ENCODE results near the gene NAA35.

Gene NAA35

DNA sequence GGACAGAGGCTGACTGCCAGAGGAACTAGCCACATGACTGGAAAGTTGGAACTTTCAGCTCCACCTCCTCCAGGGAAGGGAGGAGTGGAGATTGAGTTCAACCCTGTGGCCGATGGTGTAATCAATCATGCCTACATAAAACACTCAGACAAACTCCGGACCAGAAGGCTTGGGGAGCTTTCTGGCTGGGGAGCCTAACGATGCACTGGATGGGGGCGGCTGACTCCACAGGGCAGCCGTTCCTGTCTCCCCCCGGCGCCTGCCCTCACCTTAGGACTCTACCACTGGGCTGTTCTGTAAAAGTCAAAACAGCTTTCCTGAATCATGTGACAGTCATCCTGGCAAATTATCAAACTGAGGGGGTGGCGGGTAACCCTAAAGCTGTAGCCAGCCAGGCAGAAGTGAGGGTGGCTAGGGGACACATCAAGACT, 100.4 kb downstream of the NAA35 start:
- H2AK5ac ChIP-seq (ENCODE audit: low read length), result no peak overlapping the region
- no peak overlapping the region for H3K23ac ChIP-seq (ENCODE audit: low read length)

DNA sequence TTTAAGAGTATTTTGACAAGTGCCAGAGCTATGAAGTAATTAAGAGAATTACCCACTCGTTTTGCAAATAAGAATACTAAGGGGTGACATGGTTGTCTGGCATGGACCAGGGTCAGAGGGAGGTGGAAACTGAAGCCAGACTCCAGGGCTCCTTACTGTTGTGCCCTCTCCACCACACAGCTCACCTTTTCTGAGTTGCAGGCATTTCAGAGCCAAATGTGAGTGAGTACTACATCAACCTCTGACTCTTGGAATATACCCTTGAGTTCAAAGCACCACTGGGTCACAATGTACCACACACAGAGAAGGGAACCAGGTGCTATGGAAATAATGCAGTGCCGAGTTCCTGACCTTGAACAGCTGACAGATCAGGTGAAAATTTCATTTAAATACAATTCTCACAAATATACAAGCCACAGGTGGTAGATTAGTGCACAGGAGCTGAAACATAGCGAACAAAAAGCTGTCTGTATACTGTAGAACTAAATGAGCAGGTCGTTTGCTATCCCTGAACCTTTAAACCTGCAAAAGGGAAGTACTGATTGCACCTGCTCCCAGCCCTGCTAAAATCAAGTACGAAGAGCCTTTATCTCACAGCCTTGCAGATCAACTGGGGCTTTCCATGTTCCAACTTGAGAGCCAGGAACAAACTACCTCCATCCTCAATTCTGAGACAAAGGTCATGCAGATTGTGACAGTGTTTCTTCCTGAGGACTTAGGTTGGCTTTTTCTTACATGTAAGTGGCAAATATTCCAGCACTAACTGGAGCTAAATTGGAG, 101.4 kb downstream of the NAA35 start:
- Histone ChIP-seq H3K4me2 (ENCODE audit: low read length) (no peak overlapping the region), H3K27me3 (ENCODE audit: insufficient read depth, low read length) (no peaks in the 10 kb centered on the region), H3K23ac (ENCODE audit: low read length) (no peak overlapping the region), H3K4me3 (ENCODE audit: low read depth, low read length) (no peak overlapping the region), H3K4me1 (ENCODE audit: control insufficient read depth in 1 of 2, insufficient read depth in 2 of 2, low read length in 2 of 2) (no peaks in the 10 kb centered on the region), H2AFZ (ENCODE audit: insufficient read depth, low read length, poor library complexity) (no peak overlapping the region), H3K79me2 (ENCODE audit: control insufficient read depth, insufficient read depth, low read length, poor library complexity) (no peaks in the 10 kb centered on the region), H3K79me1 (ENCODE audit: low read length) (no peaks in the 10 kb centered on the region), H3K18ac (ENCODE audit: low read length) (no peak overlapping the region), H2AK5ac (ENCODE audit: low read length) (no peak overlapping the region), H4K91ac (ENCODE audit: low read depth, low read length) (no peak overlapping the region), H2BK120ac (ENCODE audit: insufficient read depth, low read length, poor library complexity) (no peak overlapping the region), H3K36me3 (ENCODE audit: control insufficient read depth in 1 of 2, insufficient read depth in 2 of 2, low read length in 2 of 2) (peaks cover 0 to 3% of the 10 kb centered on the region in 2 experiments), H2BK5ac (ENCODE audit: low read depth, low read length, poor library complexity) (no peak overlapping the region), H3K27ac (ENCODE audit: low read depth, low read length) (no peak overlapping the region), H3K4ac (ENCODE audit: low read depth, low read length) (no peak overlapping the region), H3K9ac (ENCODE audit: low read length) (no peak overlapping the region), H4K12ac (ENCODE audit: low read depth, low read length) (no peak overlapping the region), H2BK12ac (ENCODE audit: low read length) (no peak overlapping the region), H4K8ac (ENCODE audit: low read depth, low read length) (no peak overlapping the region), H3K9me3 (ENCODE audit: insufficient read depth, low read depth, low read length) (no peaks in the 10 kb centered on the region), H3K14ac (ENCODE audit: low read length) (no peak overlapping the region)
- DNase-seq, result no peak
- no CpG with 5 or more reads among the region's 5 CpGs for WGBS (ENCODE audit: extremely low coverage, insufficient coverage, insufficient read length)

More for the DNA sequence above, 100.4 kb downstream of the NAA35 start:
- Histone ChIP-seq H3K79me1 (ENCODE audit: low read length) (no peaks in the 10 kb centered on the region), H4K8ac (ENCODE audit: low read depth, low read length) (no peak overlapping the region), H3K14ac (ENCODE audit: low read length) (no peak overlapping the region), H3K27ac (ENCODE audit: low read depth, low read length) (no peak overlapping the region), H3K27me3 (ENCODE audit: insufficient read depth, low read length) (no peaks in the 10 kb centered on the region), H3K4me3 (ENCODE audit: low read depth, low read length) (no peak overlapping the region), H3K36me3 (ENCODE audit: control insufficient read depth in 1 of 2, insufficient read depth in 2 of 2, low read length in 2 of 2) (peaks cover 0 to 3% of the 10 kb centered on the region in 2 experiments), H3K18ac (ENCODE audit: low read length) (no peak overlapping the region), H3K79me2 (ENCODE audit: control insufficient read depth, insufficient read depth, low read length, poor library complexity) (no peaks in the 10 kb centered on the region), H3K4me2 (ENCODE audit: low read length) (no peak overlapping the region), H3K4ac (ENCODE audit: low read depth, low read length) (no peak overlapping the region), H4K91ac (ENCODE audit: low read depth, low read length) (no peak overlapping the region), H3K9ac (ENCODE audit: low read length) (no peak overlapping the region), H4K12ac (ENCODE audit: low read depth, low read length) (no peak overlapping the region), H2BK12ac (ENCODE audit: low read length) (no peak overlapping the region), H3K9me3 (ENCODE audit: insufficient read depth, low read depth, low read length) (no peaks in the 10 kb centered on the region), H2BK120ac (ENCODE audit: insufficient read depth, low read length, poor library complexity) (no peak overlapping the region), H2BK5ac (ENCODE audit: low read depth, low read length, poor library complexity) (no peak overlapping the region), H3K4me1 (ENCODE audit: control insufficient read depth in 1 of 2, insufficient read depth in 2 of 2, low read length in 2 of 2) (peaks cover 0 to 2% of the 10 kb centered on the region in 2 experiments), H2AFZ (ENCODE audit: insufficient read depth, low read length, poor library complexity) (no peak overlapping the region)
- WGBS (ENCODE audit: extremely low coverage, insufficient coverage, insufficient read length), result no CpG with 5 or more reads among the region's 8 CpGs
- DNase-seq, result no peak

DNA sequence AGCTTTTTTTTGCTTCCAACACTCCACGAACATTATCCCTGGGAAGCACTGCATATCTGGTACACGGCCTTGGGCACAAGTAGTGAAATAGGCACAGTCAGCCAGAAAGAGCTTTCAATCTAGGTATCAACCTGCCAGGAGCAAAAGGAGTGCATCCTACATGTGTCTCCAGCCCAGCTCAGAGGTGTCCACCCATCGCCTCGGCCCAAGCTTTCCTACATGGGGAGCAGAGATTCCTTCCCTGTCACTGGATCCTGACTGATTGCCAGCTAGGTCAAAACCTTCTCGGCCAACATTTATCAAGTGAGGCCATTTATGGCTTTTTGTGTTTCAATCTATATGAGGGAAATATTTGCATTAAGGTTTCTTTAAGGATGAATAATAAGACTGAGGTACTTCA, 102.6 kb downstream of the NAA35 start:
- H3K4me3 ChIP-seq (ENCODE audit: low read depth, low read length), result no peak overlapping the region
- no peak overlapping the region for H2BK12ac ChIP-seq (ENCODE audit: low read length)
- H3K4me1 ChIP-seq (ENCODE audit: control insufficient read depth in 1 of 2, insufficient read depth in 2 of 2, low read length in 2 of 2), result no peaks in the 10 kb centered on the region
- H3K27ac ChIP-seq (ENCODE audit: low read depth, low read length), result no peak overlapping the region
- H3K9me3 ChIP-seq (ENCODE audit: insufficient read depth, low read depth, low read length), result no peaks in the 10 kb centered on the region
- no peak overlapping the region for H2AFZ ChIP-seq (ENCODE audit: insufficient read depth, low read length, poor library complexity)
- no peak overlapping the region for H3K14ac ChIP-seq (ENCODE audit: low read length)
- no peak overlapping the region for H3K4ac ChIP-seq (ENCODE audit: low read depth, low read length)
- no peak overlapping the region for H3K18ac ChIP-seq (ENCODE audit: low read length)
- H4K8ac ChIP-seq (ENCODE audit: low read depth, low read length), result no peak overlapping the region
- no peaks in the 10 kb centered on the region for H3K79me2 ChIP-seq (ENCODE audit: control insufficient read depth, insufficient read depth, low read length, poor library complexity)
- no peak for DNase-seq
- no peaks in the 10 kb centered on the region for H3K27me3 ChIP-seq (ENCODE audit: insufficient read depth, low read length)
- peaks cover 0 to 3% of the 10 kb centered on the region in 2 experiments for H3K36me3 ChIP-seq (ENCODE audit: control insufficient read depth in 1 of 2, insufficient read depth in 2 of 2, low read length in 2 of 2)
- no peaks in the 10 kb centered on the region for H3K79me1 ChIP-seq (ENCODE audit: low read length)
- H3K23ac ChIP-seq (ENCODE audit: low read length), result no peak overlapping the region
- WGBS (ENCODE audit: extremely low coverage, insufficient coverage, insufficient read length), result no CpG with 5 or more reads among the region's 5 CpGs
- no peak overlapping the region for H3K4me2 ChIP-seq (ENCODE audit: low read length)
- H4K12ac ChIP-seq (ENCODE audit: low read depth, low read length), result no peak overlapping the region
- H2AK5ac ChIP-seq (ENCODE audit: low read length), result no peak overlapping the region
- no peak overlapping the region for H2BK5ac ChIP-seq (ENCODE audit: low read depth, low read length, poor library complexity)
- no peak overlapping the region for H3K9ac ChIP-seq (ENCODE audit: low read length)
- no peak overlapping the region for H4K91ac ChIP-seq (ENCODE audit: low read depth, low read length)
- no peak overlapping the region for H2BK120ac ChIP-seq (ENCODE audit: insufficient read depth, low read length, poor library complexity)

DNA sequence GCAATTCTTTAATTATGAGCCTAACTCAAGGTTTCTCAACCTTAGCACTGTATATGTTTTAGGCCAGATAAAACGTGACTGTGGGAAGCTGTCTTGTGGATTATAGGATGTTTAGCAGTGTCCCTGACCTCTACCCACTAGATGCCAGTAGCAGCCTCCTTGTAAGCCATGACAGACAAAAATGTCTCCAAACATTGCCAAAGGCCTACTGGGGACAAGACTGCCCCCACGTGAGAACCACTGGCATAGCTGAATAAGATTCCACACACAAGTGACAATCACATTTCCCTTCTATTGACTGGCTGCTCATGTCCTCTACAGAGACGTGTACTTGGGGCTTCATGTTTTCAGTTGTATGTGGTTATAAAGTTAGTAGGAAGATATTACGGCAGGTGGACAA, 103.1 kb downstream of the NAA35 start:
- Histone ChIP-seq H3K4me1 (ENCODE audit: control insufficient read depth in 1 of 2, insufficient read depth in 2 of 2, low read length in 2 of 2) (no peaks in the 10 kb centered on the region), H4K8ac (ENCODE audit: low read depth, low read length) (no peak overlapping the region), H3K4me3 (ENCODE audit: low read depth, low read length) (no peak overlapping the region), H3K79me1 (ENCODE audit: low read length) (no peaks in the 10 kb centered on the region), H3K36me3 (ENCODE audit: control insufficient read depth in 1 of 2, insufficient read depth in 2 of 2, low read length in 2 of 2) (peaks cover 0 to 3% of the 10 kb centered on the region in 2 experiments), H2BK120ac (ENCODE audit: insufficient read depth, low read length, poor library complexity) (no peak overlapping the region), H4K91ac (ENCODE audit: low read depth, low read length) (no peak overlapping the region), H2AFZ (ENCODE audit: insufficient read depth, low read length, poor library complexity) (no peak overlapping the region), H3K23ac (ENCODE audit: low read length) (no peak overlapping the region), H3K9me3 (ENCODE audit: insufficient read depth, low read depth, low read length) (no peaks in the 10 kb centered on the region), H3K79me2 (ENCODE audit: control insufficient read depth, insufficient read depth, low read length, poor library complexity) (no peaks in the 10 kb centered on the region), H3K14ac (ENCODE audit: low read length) (no peak overlapping the region), H2BK5ac (ENCODE audit: low read depth, low read length, poor library complexity) (no peak overlapping the region), H2BK12ac (ENCODE audit: low read length) (no peak overlapping the region), H3K27ac (ENCODE audit: low read depth, low read length) (no peak overlapping the region), H3K4me2 (ENCODE audit: low read length) (no peak overlapping the region), H3K9ac (ENCODE audit: low read length) (no peak overlapping the region), H2AK5ac (ENCODE audit: low read length) (no peak overlapping the region), H3K27me3 (ENCODE audit: insufficient read depth, low read length) (no peaks in the 10 kb centered on the region), H3K4ac (ENCODE audit: low read depth, low read length) (no peak overlapping the region), H4K12ac (ENCODE audit: low read depth, low read length) (no peak overlapping the region), H3K18ac (ENCODE audit: low read length) (no peak overlapping the region)
- no CpG with 5 or more reads among the region's 4 CpGs for WGBS (ENCODE audit: extremely low coverage, insufficient coverage, insufficient read length)
- no peak for DNase-seq
